Liver (tissue), 9 donors: Measurements from ENCODE around the gene DNM3. TPM values are rescaled to one million over a fixed set of nuclear protein-coding genes. Genes with fewer than 3 reads are reported as not detected.

ENCODE experiments used
- DNase-seq: peaks from one replicate; pipeline ENCODE4 v3.0.0-alpha.2; 2017; ENCODE audit warnings: low spot score
- H3K27ac ChIP-seq, 2 donors: one replicate each; pipeline ENCODE4 v1.7.0; 2013; ENCODE audit warnings: inconsistent platforms in 2 of 2, low read length in 2 of 2, control low read depth in 1 of 2, low read depth in 1 of 2, mild to moderate bottlenecking in 1 of 2
- H3K27me3 ChIP-seq, 4 donors: one replicate each; pipeline versions ENCODE4 v1.6.1 to v1.7.0; 2013; ENCODE audit warnings: low read length in 3 of 4, inconsistent platforms in 1 of 4, mild to moderate bottlenecking in 1 of 4, moderate library complexity in 1 of 4; ENCODE audit not compliant: control insufficient read depth in 4 of 4, insufficient read depth in 4 of 4
- H3K36me3 ChIP-seq, 4 donors: one replicate each; pipeline versions ENCODE4 v1.6.1 to v1.7.0; 2013; ENCODE audit warnings: low read length in 3 of 4, mild to moderate bottlenecking in 3 of 4, low read depth in 1 of 4, moderate library complexity in 1 of 4; ENCODE audit not compliant: control insufficient read depth in 4 of 4, insufficient read depth in 3 of 4
- H3K4me1 ChIP-seq, 4 donors: one replicate each; pipeline versions ENCODE4 v1.6.1 to v1.7.0; 2013; ENCODE audit warnings: low read length in 3 of 4, mild to moderate bottlenecking in 3 of 4, moderate library complexity in 1 of 4; ENCODE audit not compliant: control insufficient read depth in 4 of 4, insufficient read depth in 4 of 4
- H3K4me3 ChIP-seq, 3 donors: one replicate each; pipeline versions ENCODE4 v1.6.1 to v1.7.0; 2013; ENCODE audit warnings: low read length in 3 of 3, control low read depth in 1 of 3, low read depth in 1 of 3, mild to moderate bottlenecking in 1 of 3
- H3K9ac ChIP-seq, 2 donors: one replicate each; pipeline ENCODE4 v1.7.0; 2013; ENCODE audit warnings: low read length in 2 of 2, mild to moderate bottlenecking in 2 of 2, moderate library complexity in 2 of 2, control low read depth in 1 of 2, low read depth in 1 of 2
- H3K9me3 ChIP-seq, 4 donors: one replicate each; pipeline versions ENCODE4 v1.6.1 to v1.7.0; 2013; ENCODE audit warnings: low read length in 3 of 4; ENCODE audit not compliant: control insufficient read depth in 4 of 4
- EGR1 ChIP-seq, 2 donors: IDR thresholded peaks; 2 replicates each; pipeline ENCODE4 v1.6.1; 2016 to 2018; ENCODE audit warnings: antibody characterized with exemption in 2 of 2, low read depth in 2 of 2
- FOXA1 ChIP-seq: IDR thresholded peaks from 2 replicates; pipeline ENCODE4 v1.6.1; 2016; ENCODE audit warnings: antibody characterized with exemption
- FOXA2 ChIP-seq: IDR thresholded peaks from 2 replicates; pipeline ENCODE4 v1.6.1; 2016; ENCODE audit warnings: antibody characterized with exemption
- GABPA ChIP-seq, 2 donors: IDR thresholded peaks in 1 of 2; conservative IDR thresholded peaks in 1 of 2; 2 replicates each; pipeline ENCODE4 v1.6.1; 2016; ENCODE audit warnings: antibody characterized with exemption in 2 of 2, mild to moderate bottlenecking in 1 of 2, moderate library complexity in 1 of 2
- HNF4A ChIP-seq, 2 donors: conservative IDR thresholded peaks; 2 replicates each; pipeline ENCODE4 v1.6.1; 2016; ENCODE audit warnings: antibody characterized with exemption in 2 of 2, mild to moderate bottlenecking in 2 of 2
- HNF4G ChIP-seq: IDR thresholded peaks from 2 replicates; pipeline ENCODE4 v1.6.1; 2016; ENCODE audit warnings: antibody characterized with exemption
- JUND ChIP-seq, 2 donors: IDR thresholded peaks; 2 replicates each; pipeline ENCODE4 v1.6.1; 2016; ENCODE audit warnings: antibody characterized with exemption in 2 of 2
- NR2F2 ChIP-seq: IDR thresholded peaks from 2 replicates; pipeline ENCODE4 v1.6.1; 2016; ENCODE audit warnings: antibody characterized with exemption
- RAD21 ChIP-seq, 2 donors: IDR thresholded peaks; 2 replicates each; pipeline ENCODE4 v1.6.1; 2016; ENCODE audit warnings: antibody characterized with exemption in 2 of 2, mild to moderate bottlenecking in 2 of 2
- RXRA ChIP-seq, 2 donors: IDR thresholded peaks; 2 replicates each; pipeline ENCODE4 v1.6.1; 2017 to 2018; ENCODE audit warnings: antibody characterized with exemption in 2 of 2, mild to moderate bottlenecking in 1 of 2
- SP1 ChIP-seq: IDR thresholded peaks from 2 replicates; pipeline ENCODE4 v1.6.1; 2018; ENCODE audit warnings: antibody characterized with exemption, mild to moderate bottlenecking
- TAF1 ChIP-seq: conservative IDR thresholded peaks from 2 replicates; pipeline ENCODE4 v1.6.1; 2016; ENCODE audit warnings: antibody characterized with exemption, mild to moderate bottlenecking
- YY1 ChIP-seq: IDR thresholded peaks from 2 replicates; pipeline ENCODE4 v1.6.1; 2016; ENCODE audit warnings: antibody characterized with exemption, mild to moderate bottlenecking
- WGBS: extraction: QIAGEN DNeasy Blood & Tissue Kit; methylation state at CpG from one replicate; pipeline ENCODE4 v1.1.7; 2013; 5-methylcytosine and 5-hydroxymethylcytosine counted together
- polyA plus RNA-seq, 2 donors: library from polyadenylated mRNA; stranded (reverse) in 1 of 2; unstranded in 1 of 2; fragments of 200-250 nt in 1 of 2; fragments of >200 nt in 1 of 2; fragmentation: Nextera tagmentation in 1 of 2; extraction: Ambion mirVana in 1 of 2; gene quantifications; one replicate each; pipeline versions ENCODE4 v1.2.1 to v1.2.3, GENCODE V29; 2013 to 2015
- total RNA-seq, 2 donors: library from RNA; depleted of rRNA; stranded (reverse); fragments of >200 nt; gene quantifications; one replicate each; pipeline ENCODE4 v1.2.3, GENCODE V29; 2014
- TF ChIP-seq, protein P1 (sequence below): IDR thresholded peaks from 2 replicates; pipeline ENCODE4 v1.6.1; 2016; ENCODE audit warnings: antibody characterized with exemption
- TF ChIP-seq, protein P2 (sequence below): IDR thresholded peaks from 2 replicates; pipeline ENCODE4 v1.6.1; 2016; ENCODE audit warnings: antibody characterized with exemption
- TF ChIP-seq, protein P3 (sequence below): IDR thresholded peaks from 2 replicates; pipeline ENCODE4 v1.6.1; 2016; ENCODE audit warnings: antibody characterized with exemption, mild to moderate bottlenecking
- TF ChIP-seq, protein P4 (sequence below): IDR thresholded peaks from 2 replicates; pipeline ENCODE4 v1.6.1; 2016; ENCODE audit warnings: antibody characterized with exemption
- donor health status: healthy.
- donor health status: healthy.
- donor health status: healthy.
- donor health status: healthy.
- donor health status: healthy.

Gene DNM3
- total and polyA plus RNA-seq, 4 donors: 0.08 to 3.2 (median 1.0) TPM

DNA sequence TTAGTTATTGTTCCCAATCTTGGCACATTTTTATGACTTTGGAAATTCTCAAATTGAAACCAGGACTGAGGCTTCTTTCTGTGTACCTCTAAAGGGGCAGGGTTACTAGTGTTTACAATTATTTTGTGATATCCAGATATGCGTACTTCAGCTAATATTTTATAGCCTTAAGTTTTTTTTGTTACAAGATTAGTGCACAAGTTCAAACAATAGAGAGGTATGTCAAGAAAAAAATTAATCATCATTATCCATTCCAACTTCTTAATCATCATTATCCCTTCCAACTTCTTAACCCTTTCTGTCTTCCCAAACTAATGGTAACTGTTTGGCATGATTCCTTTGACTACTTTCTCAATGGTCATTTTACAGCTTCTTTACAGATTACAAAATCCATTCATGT, 306.2 kb downstream of the DNM3 start:
- Histone ChIP-seq H3K4me3 (no peak overlapping the region), H3K4me1 (no peaks in the 10 kb centered on the region), H3K27ac (no peak overlapping the region), H3K36me3 (no peaks in the 10 kb centered on the region), H3K9me3 (no peaks in the 10 kb centered on the region), H3K27me3 (no peaks in the 10 kb centered on the region), H3K9ac (no peak overlapping the region)
- TF ChIP-seq RAD21 (IDR thresholded peaks at IDR 0.05) (no peak), FOXA1 (no peak), NR2F2 (no peak), YY1 (no peak), EGR1 (IDR thresholded peaks at IDR 0.05; ENCODE audit: low read depth in 2 of 2) (no peak), GABPA (IDR thresholded peaks at IDR 0.05 in 1 of 2, conservative IDR thresholded peaks at IDR 0.05 in 1 of 2) (no peak)
- TF ChIP-seq, protein P1, sequence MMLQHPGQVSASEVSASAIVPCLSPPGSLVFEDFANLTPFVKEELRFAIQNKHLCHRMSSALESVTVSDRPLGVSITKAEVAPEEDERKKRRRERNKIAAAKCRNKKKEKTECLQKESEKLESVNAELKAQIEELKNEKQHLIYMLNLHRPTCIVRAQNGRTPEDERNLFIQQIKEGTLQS: no peak
- TF ChIP-seq, protein P2, sequence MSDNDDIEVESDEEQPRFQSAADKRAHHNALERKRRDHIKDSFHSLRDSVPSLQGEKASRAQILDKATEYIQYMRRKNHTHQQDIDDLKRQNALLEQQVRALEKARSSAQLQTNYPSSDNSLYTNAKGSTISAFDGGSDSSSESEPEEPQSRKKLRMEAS: no peak
- TF ChIP-seq, protein P3, sequence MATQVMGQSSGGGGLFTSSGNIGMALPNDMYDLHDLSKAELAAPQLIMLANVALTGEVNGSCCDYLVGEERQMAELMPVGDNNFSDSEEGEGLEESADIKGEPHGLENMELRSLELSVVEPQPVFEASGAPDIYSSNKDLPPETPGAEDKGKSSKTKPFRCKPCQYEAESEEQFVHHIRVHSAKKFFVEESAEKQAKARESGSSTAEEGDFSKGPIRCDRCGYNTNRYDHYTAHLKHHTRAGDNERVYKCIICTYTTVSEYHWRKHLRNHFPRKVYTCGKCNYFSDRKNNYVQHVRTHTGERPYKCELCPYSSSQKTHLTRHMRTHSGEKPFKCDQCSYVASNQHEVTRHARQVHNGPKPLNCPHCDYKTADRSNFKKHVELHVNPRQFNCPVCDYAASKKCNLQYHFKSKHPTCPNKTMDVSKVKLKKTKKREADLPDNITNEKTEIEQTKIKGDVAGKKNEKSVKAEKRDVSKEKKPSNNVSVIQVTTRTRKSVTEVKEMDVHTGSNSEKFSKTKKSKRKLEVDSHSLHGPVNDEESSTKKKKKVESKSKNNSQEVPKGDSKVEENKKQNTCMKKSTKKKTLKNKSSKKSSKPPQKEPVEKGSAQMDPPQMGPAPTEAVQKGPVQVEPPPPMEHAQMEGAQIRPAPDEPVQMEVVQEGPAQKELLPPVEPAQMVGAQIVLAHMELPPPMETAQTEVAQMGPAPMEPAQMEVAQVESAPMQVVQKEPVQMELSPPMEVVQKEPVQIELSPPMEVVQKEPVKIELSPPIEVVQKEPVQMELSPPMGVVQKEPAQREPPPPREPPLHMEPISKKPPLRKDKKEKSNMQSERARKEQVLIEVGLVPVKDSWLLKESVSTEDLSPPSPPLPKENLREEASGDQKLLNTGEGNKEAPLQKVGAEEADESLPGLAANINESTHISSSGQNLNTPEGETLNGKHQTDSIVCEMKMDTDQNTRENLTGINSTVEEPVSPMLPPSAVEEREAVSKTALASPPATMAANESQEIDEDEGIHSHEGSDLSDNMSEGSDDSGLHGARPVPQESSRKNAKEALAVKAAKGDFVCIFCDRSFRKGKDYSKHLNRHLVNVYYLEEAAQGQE: no peak
- DNase-seq: no peak
- 84% methylated on average over 1 of the region's 1 CpG for WGBS

DNA sequence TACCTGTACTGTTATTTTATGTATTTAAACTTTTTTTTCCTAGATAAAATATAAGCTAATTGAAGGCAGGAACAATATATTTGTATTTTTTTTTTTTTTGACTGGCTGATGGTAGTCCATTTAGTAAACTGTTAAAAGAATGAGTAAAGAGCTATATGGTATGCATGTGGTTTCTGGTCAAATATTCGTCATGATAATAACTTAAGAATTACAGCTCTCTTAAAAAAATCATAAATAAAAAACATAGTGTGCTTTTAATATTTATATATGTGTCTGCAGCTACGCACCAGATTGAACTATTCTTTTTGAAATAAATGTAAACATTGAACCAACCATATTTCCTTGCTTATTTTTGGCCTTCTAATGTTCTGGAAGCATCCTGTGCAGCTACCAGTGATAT, 306.9 kb downstream of the DNM3 start:
- TF ChIP-seq HNF4G: no peak
- TF ChIP-seq, protein P1: no peak
- no peak for DNase-seq

DNA sequence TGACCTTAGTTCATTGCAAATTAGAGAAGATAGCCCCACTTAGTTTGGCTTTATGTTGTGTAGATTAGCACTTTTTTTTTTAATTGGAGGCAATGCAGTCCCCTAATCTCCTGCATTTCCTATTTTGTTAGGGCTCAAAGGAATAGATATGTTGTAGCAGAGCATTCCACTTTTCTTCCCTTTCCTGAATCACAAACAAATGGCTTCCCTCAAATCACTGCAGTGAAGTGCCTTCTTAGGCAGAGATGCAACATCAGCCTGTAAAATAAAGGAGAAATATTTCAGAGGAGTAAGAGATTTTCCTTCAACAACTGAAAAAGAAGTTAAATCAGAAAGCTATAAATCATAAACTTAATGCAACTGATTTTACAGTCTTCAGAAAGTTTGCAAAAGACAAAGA, 307.4 kb downstream of the DNM3 start:
- Histone ChIP-seq H3K9ac (no peak overlapping the region), H3K36me3 (no peaks in the 10 kb centered on the region), H3K4me3 (no peak overlapping the region), H3K4me1 (no peaks in the 10 kb centered on the region), H3K9me3 (no peaks in the 10 kb centered on the region), H3K27me3 (no peaks in the 10 kb centered on the region), H3K27ac (no peak overlapping the region)
- no peak for DNase-seq
- TF ChIP-seq RXRA (IDR thresholded peaks at IDR 0.05) (no peak), SP1 (no peak), HNF4A (conservative IDR thresholded peaks at IDR 0.05) (no peak), TAF1 (no peak), FOXA2 (no peak), RAD21 (IDR thresholded peaks at IDR 0.05) (no peak), NR2F2 (no peak), GABPA (IDR thresholded peaks at IDR 0.05 in 1 of 2, conservative IDR thresholded peaks at IDR 0.05 in 1 of 2) (no peak), FOXA1 (no peak), EGR1 (IDR thresholded peaks at IDR 0.05; ENCODE audit: low read depth in 2 of 2) (no peak), YY1 (no peak), HNF4G (no peak), JUND (IDR thresholded peaks at IDR 0.05) (no peak)
- TF ChIP-seq, protein P1: no peak
- TF ChIP-seq, protein P3: no peak
- TF ChIP-seq, protein P2: no peak
- TF ChIP-seq, protein P4, sequence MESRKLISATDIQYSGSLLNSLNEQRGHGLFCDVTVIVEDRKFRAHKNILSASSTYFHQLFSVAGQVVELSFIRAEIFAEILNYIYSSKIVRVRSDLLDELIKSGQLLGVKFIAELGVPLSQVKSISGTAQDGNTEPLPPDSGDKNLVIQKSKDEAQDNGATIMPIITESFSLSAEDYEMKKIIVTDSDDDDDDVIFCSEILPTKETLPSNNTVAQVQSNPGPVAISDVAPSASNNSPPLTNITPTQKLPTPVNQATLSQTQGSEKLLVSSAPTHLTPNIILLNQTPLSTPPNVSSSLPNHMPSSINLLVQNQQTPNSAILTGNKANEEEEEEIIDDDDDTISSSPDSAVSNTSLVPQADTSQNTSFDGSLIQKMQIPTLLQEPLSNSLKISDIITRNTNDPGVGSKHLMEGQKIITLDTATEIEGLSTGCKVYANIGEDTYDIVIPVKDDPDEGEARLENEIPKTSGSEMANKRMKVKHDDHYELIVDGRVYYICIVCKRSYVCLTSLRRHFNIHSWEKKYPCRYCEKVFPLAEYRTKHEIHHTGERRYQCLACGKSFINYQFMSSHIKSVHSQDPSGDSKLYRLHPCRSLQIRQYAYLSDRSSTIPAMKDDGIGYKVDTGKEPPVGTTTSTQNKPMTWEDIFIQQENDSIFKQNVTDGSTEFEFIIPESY: no peak

More for the DNA sequence above, 306.9 kb downstream of the DNM3 start:
- H3K4me1 ChIP-seq: no peaks in the 10 kb centered on the region
- H3K27ac ChIP-seq: no peak overlapping the region
- no peak overlapping the region for H3K4me3 ChIP-seq
- no peaks in the 10 kb centered on the region for H3K9me3 ChIP-seq
- no peaks in the 10 kb centered on the region for H3K36me3 ChIP-seq
- WGBS: 84% methylated on average over 2 of the region's 2 CpGs
- H3K9ac ChIP-seq: no peak overlapping the region
- no peaks in the 10 kb centered on the region for H3K27me3 ChIP-seq
